ENCODE data around the gene SEL1L2.

The SEL1L2 gene

GRCh38 chr20:13863244-13863643 lies 127.2 kb downstream of the SEL1L2 start:
- no peak for DNase-seq

GRCh38 chr20:13862245-13862644 lies 128.2 kb downstream of the SEL1L2 start:
- no peak for DNase-seq

DNA sequence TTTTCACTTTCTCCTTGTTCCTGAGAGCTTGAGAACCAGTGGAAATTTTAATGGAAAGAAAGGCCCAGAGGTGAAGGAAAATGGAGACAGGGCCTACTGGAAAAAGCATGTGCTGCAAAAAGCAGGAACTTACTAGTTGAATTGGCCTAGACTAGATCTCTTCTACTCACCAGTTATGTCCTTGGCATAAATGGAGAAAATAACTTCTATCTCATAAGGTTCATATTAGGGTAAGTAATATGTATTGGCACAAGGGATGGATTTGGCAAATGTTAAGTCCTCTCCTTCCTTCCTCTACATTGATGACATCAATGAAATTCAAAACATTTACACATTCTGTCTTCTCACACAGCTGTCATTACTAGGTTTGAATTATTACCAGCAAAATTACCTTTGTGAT lies 131.5 kb downstream of the SEL1L2 start:
- DNase-seq: no peak

GRCh38 chr20:13858439-13858838 lies 132.0 kb downstream of the SEL1L2 start:
- DNase-seq: no peak

- DNase-seq: no peak
These were observed 132.5 kb downstream of the SEL1L2 start for GRCh38 chr20:13857961-13858360.

- no peak for DNase-seq
These were observed 133.1 kb downstream of the SEL1L2 start for GRCh38 chr20:13857304-13857703.

DNA sequence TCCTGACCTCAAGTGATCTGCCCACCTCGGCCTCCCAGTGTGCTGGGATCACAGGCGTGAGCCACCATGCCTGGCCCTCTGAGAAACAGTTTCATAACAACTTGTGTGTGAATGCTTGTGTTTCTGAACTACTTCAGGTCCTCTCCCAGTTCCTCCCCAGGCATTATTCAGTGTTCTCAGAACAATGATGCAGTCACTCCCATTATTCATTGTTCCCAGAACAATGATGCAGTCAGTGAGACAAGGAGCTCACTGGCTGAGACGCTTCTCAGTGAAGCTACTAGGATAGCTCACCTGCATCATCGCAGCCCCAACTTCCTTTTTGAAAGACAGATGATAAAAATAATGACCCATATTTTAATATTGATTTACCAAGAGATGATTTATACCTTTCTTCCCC lies 134.1 kb downstream of the SEL1L2 start:
- DNase-seq: no peak

- DNase-seq: no peak
These were observed 134.8 kb downstream of the SEL1L2 start for GRCh38 chr20:13855613-13856012.

DNA sequence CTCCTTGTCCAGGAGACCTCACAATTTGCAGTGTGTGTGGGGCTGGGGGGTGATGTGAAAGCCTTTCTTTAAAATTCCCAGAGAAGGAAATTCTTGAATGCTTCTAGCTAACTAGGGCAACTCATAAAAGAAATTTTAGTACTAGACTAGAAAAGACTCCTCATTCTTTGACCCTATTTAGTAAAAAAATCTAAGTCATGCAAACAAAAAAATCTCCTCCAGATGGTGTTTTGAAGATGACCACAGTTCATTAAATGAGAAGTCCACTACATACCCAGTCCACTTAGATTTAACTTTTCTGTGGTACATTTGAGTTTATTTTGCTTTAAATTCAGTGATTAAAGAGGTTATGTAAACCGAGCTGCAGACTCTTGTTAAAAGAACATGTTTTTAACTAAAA lies 138.1 kb downstream of the SEL1L2 start:
- DNase-seq: no peak

- DNase-seq: no peak
These were observed 139.1 kb downstream of the SEL1L2 start for GRCh38 chr20:13851279-13851678.

DNA sequence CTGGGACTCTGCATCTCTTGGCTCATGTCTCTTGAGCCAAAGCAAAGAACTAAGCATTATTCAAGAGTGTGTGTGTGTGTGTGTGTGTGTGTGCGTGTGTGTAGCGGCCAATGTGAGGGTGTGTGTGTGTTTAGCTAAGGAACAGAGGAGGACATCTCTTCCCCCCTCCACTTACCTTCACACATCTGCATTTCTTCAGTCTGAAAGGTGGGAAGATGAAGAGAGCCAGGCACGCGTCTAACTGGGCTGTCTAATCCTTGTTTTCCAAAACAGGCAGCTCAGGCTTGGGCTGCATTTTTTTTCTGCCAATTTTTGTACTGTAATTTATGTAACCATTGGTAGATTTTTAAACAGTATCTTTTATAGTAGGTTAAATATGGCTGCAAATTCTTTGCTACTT lies 146.1 kb downstream of the SEL1L2 start:
- no peak for DNase-seq

- DNase-seq: no peak
These were observed 149.2 kb downstream of the SEL1L2 start for GRCh38 chr20:13841206-13841605.

DNA sequence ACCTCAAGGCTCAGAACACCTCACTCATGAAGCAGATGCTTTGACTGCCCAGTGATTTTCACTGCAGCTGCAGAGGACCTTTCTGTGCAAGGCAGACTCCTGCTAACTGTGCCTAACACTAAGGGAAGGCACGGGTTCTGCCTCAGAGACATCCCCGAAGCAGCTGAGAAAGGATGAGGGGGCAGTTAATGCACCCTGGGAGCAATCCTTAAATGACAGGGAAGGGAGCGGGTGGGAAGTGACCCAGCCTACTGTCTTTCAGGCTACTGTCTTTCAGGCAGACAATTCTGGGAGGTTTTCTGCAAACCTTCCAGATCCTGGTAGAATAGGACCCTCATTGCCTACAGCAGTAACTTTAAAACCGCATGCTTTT lies 150.3 kb downstream of the SEL1L2 start:
- DNase-seq: no peak

DNA sequence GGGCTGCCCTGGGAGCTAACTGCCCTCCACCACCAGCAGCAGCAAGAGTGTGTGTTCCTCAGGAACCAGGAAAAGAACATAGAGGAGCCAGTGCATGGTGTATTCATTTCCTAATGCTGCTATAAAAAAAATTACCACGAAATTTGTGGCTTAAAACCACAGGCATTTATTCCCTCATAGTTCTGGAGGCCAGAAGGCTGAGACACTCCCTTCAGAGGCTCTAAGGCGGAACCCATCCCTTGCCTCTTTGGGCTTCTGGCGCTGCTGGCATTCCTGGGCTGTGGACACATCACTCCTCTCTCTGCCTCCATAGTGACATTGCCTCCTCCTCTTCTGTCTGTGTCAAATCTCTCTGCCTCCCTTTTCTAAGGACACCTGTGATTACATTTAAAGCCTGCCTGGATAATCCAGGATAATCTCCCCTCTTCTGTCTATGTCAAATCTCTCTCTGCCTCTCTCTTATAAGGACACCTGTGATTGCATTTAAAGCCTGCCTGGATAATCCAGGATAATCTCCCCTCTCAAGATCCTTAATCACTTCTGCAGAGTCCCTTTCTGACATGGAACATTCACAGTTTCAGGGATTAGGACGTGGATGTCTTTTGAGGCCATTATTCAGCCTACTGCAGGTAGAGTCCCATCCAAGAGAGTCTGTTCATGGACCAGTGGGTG lies 150.9 kb downstream of the SEL1L2 start:
- DNase-seq: no peak

- no peak for DNase-seq
These were observed 151.8 kb downstream of the SEL1L2 start for GRCh38 chr20:13838664-13839063.

- DNase-seq: no peak
These were observed 158.9 kb downstream of the SEL1L2 start for GRCh38 chr20:13831476-13831875.

DNA sequence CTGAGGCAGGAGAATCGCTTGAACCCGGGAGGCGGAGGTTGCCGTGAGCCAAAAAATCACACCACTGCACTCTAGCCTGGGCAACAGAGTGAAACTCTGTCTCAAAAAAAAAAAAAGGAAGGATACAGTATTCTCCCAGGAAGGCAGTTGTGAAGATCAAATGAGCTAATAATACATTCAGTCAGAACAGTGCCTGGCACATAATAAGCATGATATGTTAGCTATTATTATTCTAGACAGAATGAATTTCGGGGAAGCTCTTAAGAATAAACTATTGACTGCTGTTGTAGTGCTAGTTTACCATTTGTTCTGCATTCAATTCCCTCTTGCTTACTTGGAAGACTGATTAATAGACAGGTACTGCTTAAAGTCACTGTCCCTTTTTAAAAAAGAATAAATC lies 164.9 kb downstream of the SEL1L2 start:
- DNase-seq: no peak

DNA sequence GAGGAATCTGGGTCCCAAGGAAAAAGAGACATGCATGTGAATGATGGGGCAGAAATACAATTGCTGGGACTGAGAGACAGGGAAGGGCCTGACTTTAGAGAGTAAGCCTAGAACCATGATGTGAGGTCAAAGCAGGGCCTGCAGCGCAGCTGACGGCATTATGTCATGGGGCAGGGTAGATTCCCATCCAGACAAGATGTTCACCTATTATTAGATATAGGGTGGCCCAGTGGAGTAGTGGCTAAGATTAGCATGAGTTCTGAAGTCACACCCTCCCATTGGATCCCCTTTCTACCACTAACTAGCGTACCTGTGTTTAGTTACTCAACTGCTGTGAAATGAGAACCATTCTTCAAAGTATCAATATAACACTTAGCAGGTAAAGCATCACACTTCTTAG lies 166.0 kb downstream of the SEL1L2 start:
- no peak for DNase-seq

- DNase-seq: no peak
These were observed 168.0 kb downstream of the SEL1L2 start for GRCh38 chr20:13822459-13822858.

DNA sequence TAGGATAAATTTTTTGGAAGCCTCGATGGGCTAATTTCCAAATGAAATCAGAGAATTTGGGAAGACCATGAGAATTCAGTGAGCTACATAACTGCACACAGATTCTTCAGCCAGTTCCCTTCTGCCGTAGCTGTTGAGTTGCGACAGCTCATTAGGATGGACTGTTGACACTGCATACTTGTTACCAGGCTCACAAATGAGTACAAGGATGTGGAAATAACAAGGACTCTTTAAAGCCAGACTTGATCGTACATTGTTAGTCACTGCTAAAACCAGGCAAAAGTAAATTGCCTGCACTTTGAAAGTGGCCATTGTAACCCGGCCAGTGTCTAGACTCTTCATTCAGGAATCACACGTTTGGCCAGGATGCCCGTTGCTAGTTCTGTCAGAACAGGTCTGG lies 168.5 kb downstream of the SEL1L2 start:
- DNase-seq: no peak

DNA sequence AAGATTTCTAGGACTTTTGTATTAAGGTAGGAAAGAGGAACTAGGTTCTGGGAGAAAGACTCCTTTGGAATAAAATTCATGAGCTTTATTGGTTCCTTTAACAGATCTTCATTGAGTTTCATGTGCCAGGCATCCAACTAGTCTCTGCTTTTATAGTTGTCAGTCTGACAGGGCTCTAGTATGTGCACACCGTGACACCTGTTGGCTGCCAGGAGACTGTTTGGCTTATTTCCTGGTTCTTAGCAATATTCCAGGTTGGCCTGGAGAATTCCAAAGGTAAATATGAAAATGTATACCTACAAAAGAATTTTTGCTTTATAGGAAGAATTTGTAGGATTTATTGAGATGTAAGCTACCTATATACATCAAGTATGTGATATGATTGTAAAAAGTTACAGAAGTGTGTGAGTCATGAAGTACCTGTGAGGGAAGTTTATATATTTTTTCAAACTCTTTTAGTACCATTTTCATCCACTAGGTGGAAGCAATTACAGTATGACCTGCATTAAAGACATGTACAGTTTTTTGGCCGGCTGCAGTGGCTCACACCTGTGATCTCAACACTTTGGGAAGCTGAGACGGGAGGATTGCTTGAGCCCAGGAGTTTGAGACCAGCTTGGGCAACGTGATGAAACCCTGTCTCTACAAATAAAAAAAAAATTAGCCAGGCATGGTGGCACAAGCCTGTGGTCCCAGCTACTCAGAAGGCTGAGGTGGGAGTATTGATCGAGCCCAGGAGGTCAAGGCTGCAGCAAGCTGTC lies 170.3 kb downstream of the SEL1L2 start:
- DNase-seq: peak; percentile 19

- no peak for DNase-seq
These were observed 173.1 kb downstream of the SEL1L2 start for GRCh38 chr20:13817342-13817741.

DNA sequence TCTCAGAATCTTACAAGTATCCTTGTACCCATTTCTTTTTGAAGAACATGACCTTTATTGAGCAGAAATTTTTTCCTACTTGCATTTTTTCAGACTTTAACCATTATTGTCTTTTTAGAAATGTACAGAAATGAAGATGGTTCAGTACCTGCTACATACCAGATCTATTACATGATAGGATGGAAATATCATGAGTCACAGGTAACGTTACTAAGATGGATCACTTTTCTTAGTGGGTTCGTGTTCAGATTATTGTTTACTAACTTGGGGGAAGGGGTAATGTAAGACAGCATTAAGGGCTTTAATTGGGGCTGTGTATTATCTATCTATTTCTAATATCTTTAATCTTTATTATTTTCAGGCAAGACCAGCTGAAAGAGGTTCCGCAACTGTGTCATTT lies 173.7 kb downstream of the SEL1L2 start:
- DNase-seq: no peak

- no peak for DNase-seq
These were observed 175.7 kb downstream of the SEL1L2 start for GRCh38 chr20:13814672-13815071.

DNA sequence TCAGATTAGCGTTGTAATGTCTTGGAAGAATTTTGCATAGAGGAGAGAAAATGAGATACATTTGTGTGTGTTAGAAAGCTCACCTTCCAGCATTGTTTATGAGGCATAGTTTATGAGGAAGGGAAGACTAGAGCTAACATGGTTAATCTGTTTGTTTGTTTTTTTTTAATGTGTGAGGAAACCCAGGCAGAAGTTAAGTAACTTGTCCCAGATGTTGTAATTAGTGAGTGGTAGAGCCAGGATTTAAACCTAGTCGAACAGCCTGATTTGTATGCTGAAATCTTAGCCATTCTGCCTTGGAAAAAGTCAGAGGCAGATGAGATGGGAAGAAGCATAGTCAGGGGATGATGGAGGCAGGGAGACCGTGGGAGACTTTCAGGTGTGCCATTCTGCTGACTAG lies 176.5 kb downstream of the SEL1L2 start:
- no peak for DNase-seq
